ENCODE measurements around the gene AIF1L. TPM values are rescaled to one million over a fixed set of nuclear protein-coding genes. Genes with fewer than 3 reads are reported as not detected.

The AIF1L gene
- total and polyA plus RNA-seq, 2 of the 13 experiments (the other 11 are each of a cell fraction or from before 2014, with no cell fraction given), result 12.4 to 36.5 TPM

DNA sequence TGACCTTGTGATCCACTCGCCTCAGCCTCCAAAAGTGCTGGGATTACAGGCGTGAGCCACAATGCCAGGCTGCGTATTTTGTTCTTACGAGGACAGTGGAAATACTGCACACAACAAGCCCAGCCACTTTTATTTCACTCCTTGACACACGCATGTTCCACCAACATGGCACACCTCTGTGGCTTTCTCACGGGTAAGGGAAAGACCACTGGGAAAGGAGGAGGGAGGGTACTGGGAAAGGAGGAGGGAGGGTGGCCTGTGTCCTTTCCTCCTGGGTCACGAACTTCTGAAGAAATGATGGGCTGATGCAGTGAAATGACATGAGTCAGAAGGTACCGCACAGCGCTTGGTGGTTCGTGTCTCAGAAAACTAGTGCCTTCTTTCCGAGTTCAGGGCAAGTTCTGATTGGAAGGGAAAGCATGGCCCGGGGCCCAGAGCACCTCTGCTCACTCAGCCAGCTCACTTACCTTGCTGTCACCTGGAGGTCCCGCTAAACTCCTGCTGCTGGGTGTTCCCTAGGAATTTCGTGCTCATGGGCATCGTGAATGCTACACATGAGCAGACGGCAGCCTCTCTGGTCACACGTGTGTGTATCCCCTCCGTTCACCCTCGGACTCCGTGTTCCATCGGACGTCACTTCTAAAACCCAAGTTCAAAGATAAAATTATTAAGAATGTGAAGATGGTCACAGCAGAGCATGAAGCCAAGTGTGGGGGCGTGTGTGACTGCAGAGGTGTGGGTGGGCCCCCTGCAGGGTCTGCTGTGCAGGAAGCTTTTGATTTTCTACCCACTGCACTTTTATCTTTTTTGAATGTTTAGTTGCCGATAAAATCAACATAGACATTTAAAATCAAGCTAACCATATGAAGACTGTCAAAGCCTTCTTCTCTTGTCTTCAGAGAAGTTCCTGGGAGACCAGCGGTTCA is 44.5 kb upstream of the AIF1L start (continued):
- TF ChIP-seq, protein P1, sequence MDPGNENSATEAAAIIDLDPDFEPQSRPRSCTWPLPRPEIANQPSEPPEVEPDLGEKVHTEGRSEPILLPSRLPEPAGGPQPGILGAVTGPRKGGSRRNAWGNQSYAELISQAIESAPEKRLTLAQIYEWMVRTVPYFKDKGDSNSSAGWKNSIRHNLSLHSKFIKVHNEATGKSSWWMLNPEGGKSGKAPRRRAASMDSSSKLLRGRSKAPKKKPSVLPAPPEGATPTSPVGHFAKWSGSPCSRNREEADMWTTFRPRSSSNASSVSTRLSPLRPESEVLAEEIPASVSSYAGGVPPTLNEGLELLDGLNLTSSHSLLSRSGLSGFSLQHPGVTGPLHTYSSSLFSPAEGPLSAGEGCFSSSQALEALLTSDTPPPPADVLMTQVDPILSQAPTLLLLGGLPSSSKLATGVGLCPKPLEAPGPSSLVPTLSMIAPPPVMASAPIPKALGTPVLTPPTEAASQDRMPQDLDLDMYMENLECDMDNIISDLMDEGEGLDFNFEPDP (CRISPR knock-in tag; conservative IDR thresholded peaks at IDR 0.05), result no peak
- no peak for TF ChIP-seq RNF2 (conservative IDR thresholded peaks at IDR 0.05; ENCODE audit: low read depth)
- TF ChIP-seq CBX1 (IDR thresholded peaks at IDR 0.05; ENCODE audit: low read depth), result no peak
- TF ChIP-seq NCOR1 (IDR thresholded peaks at IDR 0.05; ENCODE audit: borderline replicate concordance, low read length), result no peak
- TF ChIP-seq NFKBIZ (CRISPR knock-in tag; IDR thresholded peaks at IDR 0.05), result no peak
- TF ChIP-seq POGZ (CRISPR knock-in tag; IDR thresholded peaks at IDR 0.05), result no peak
- TF ChIP-seq FOXM1 (CRISPR knock-in tag; IDR thresholded peaks at IDR 0.05), result no peak
- TF ChIP-seq SSRP1 (CRISPR knock-in tag; IDR thresholded peaks at IDR 0.05), result no peak
- TF ChIP-seq, protein P2, sequence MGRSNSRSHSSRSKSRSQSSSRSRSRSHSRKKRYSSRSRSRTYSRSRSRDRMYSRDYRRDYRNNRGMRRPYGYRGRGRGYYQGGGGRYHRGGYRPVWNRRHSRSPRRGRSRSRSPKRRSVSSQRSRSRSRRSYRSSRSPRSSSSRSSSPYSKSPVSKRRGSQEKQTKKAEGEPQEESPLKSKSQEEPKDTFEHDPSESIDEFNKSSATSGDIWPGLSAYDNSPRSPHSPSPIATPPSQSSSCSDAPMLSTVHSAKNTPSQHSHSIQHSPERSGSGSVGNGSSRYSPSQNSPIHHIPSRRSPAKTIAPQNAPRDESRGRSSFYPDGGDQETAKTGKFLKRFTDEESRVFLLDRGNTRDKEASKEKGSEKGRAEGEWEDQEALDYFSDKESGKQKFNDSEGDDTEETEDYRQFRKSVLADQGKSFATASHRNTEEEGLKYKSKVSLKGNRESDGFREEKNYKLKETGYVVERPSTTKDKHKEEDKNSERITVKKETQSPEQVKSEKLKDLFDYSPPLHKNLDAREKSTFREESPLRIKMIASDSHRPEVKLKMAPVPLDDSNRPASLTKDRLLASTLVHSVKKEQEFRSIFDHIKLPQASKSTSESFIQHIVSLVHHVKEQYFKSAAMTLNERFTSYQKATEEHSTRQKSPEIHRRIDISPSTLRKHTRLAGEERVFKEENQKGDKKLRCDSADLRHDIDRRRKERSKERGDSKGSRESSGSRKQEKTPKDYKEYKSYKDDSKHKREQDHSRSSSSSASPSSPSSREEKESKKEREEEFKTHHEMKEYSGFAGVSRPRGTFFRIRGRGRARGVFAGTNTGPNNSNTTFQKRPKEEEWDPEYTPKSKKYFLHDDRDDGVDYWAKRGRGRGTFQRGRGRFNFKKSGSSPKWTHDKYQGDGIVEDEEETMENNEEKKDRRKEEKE (IDR thresholded peaks at IDR 0.05), result no peak
- TF ChIP-seq CHD4 (IDR thresholded peaks at IDR 0.05; ENCODE audit: borderline replicate concordance, low read length), result no peak
